Neural cell (in vitro differentiated cells): ENCODE results near the gene TMEFF2. TPM values are rescaled to one million over a fixed set of nuclear protein-coding genes. Genes with fewer than 3 reads are reported as not detected.
A peak's percentile ranks its signal among the peaks of the same experiment; 100 is the strongest.
"Not testable (repeated sequence)": the region's sequence is repeated elsewhere in the genome, so short reads cannot be mapped to it uniquely, and the experiment has no call there.

ENCODE experiments used
- H2AFZ ChIP-seq: fragments of 200-600, 300-800 bp; sonication (generic), shearing (Covaris generic); 2 replicates; pipeline ENCODE4 v1.6.0; 2014; ENCODE audit warnings: low read depth, mild to moderate bottlenecking, antibody characterized with exemption, low read length, moderate library complexity
- H3F3A ChIP-seq: fragments of 200-600 bp; shearing (Covaris generic); 2 replicates; pipeline ENCODE4 v1.6.1; 2016; ENCODE audit warnings: mild to moderate bottlenecking, moderate library complexity, mixed read lengths, antibody characterized with exemption, low read length; ENCODE audit not compliant: insufficient read depth, poor library complexity, severe bottlenecking
- H3K27ac ChIP-seq: fragments of 200-600, 300-800 bp; sonication (generic), shearing (Covaris generic); 2 replicates; pipeline ENCODE4 v1.5.1; 2014; ENCODE audit warnings: mild to moderate bottlenecking, low read length, moderate library complexity
- H3K27me3 ChIP-seq: fragments of 300-800, 200-600 bp; sonication (generic), shearing (Covaris generic); 2 replicates; pipeline ENCODE4 v1.6.0; 2014; ENCODE audit warnings: mild to moderate bottlenecking, low read depth, low read length, moderate library complexity; ENCODE audit not compliant: insufficient read depth
- H3K36me3 ChIP-seq: fragments of 300-800, 200-600 bp; sonication (generic), shearing (Covaris generic); 2 replicates; pipeline ENCODE4 v1.5.1; 2014; ENCODE audit warnings: mild to moderate bottlenecking, antibody characterized with exemption, low read length, moderate library complexity; ENCODE audit not compliant: insufficient read depth
- H3K4me2 ChIP-seq: fragments of 300-800, 200-600 bp; sonication (generic), shearing (Covaris generic); 2 replicates; pipeline ENCODE4 v1.6.0; 2014; ENCODE audit warnings: mild to moderate bottlenecking, low read length
- H3K4me3 ChIP-seq: fragments of 300-800, 200-600 bp; sonication (generic), shearing (Covaris generic); 2 replicates; pipeline ENCODE4 v1.5.1; 2014; ENCODE audit warnings: mild to moderate bottlenecking, low read length, moderate library complexity
- H3K79me2 ChIP-seq: fragments of 200-600 bp; shearing (Covaris generic); replicated peaks from 2 replicates; pipeline ENCODE4 v1.6.0; 2014; ENCODE audit warnings: mild to moderate bottlenecking, low read length, moderate library complexity; ENCODE audit not compliant: insufficient read depth
- H3K9ac ChIP-seq: fragments of 300-800, 200-600 bp; sonication (generic), shearing (Covaris generic); 2 replicates; pipeline ENCODE4 v1.6.1; 2016; ENCODE audit warnings: mild to moderate bottlenecking, low read length, mixed read lengths
- H3K9me2 ChIP-seq: fragments of 200-600 bp; shearing (Covaris generic); 2 replicates; pipeline ENCODE4 v1.6.1; 2016; ENCODE audit warnings: mild to moderate bottlenecking, low read length, mixed read lengths; ENCODE audit not compliant: insufficient read depth
- H3K9me3 ChIP-seq: fragments of 200-600, 300-800 bp; sonication (generic), shearing (Covaris generic); 2 replicates; pipeline ENCODE4 v1.6.1; 2016; ENCODE audit warnings: mild to moderate bottlenecking, mixed run types, low read length, moderate library complexity, mixed read lengths
- H4K20me1 ChIP-seq: fragments of 200-600 bp; shearing (Covaris generic); 2 replicates; pipeline ENCODE4 v1.6.1; 2016; ENCODE audit warnings: mild to moderate bottlenecking, mixed run types; ENCODE audit not compliant: insufficient read depth
- EP300 ChIP-seq: fragments of 450-650 bp; conservative IDR thresholded peaks from 2 replicates; pipeline ENCODE4 v1.6.1; 2014; ENCODE audit warnings: antibody characterized with exemption, mild to moderate bottlenecking, moderate library complexity; ENCODE audit not compliant: poor library complexity, severe bottlenecking
- EZH2 ChIP-seq: fragments of 200-600, 300-800 bp; shearing (Covaris generic), sonication (generic); IDR thresholded peaks from 2 replicates; pipeline ENCODE4 v1.6.1; 2014; ENCODE audit warnings: antibody characterized with exemption, low read length, borderline replicate concordance, mild to moderate bottlenecking; ENCODE audit not compliant: insufficient read depth, poor library complexity, severe bottlenecking
- MXI1 ChIP-seq: fragments of 450-650 bp; conservative IDR thresholded peaks from 2 replicates; pipeline ENCODE4 v1.6.1; 2014; ENCODE audit warnings: antibody characterized with exemption, mild to moderate bottlenecking; ENCODE audit not compliant: poor library complexity, severe bottlenecking
- POLR2AphosphoS5 ChIP-seq: IDR thresholded peaks from 2 replicates; pipeline ENCODE4 v1.6.1; 2012
- RAD21 ChIP-seq: fragments of 450-650 bp; conservative IDR thresholded peaks from 2 replicates; pipeline ENCODE4 v1.6.1; 2014; ENCODE audit warnings: antibody characterized with exemption, mild to moderate bottlenecking, moderate library complexity
- SMC3 ChIP-seq: fragments of 450-650 bp; conservative IDR thresholded peaks from 2 replicates; pipeline ENCODE4 v1.6.1; 2014; ENCODE audit warnings: antibody characterized with exemption, mild to moderate bottlenecking, moderate library complexity; ENCODE audit not compliant: poor library complexity
- TAF1 ChIP-seq: IDR thresholded peaks from 2 replicates; pipeline ENCODE4 v1.6.1; 2012; ENCODE audit warnings: low read depth
- polyA plus RNA-seq: library from polyadenylated mRNA; depleted of rRNA; stranded (reverse); fragments of >200 nt; gene quantifications from 2 replicates; pipeline ENCODE4 v1.2.3, GENCODE V29; 2014
- TF ChIP-seq, protein P1 (sequence below): fragments of 450-650 bp; IDR thresholded peaks from 2 replicates; pipeline ENCODE4 v1.5.1; 2014; ENCODE audit warnings: antibody characterized with exemption, mild to moderate bottlenecking, moderate library complexity; ENCODE audit not compliant: poor library complexity, severe bottlenecking
- TF ChIP-seq, protein P2 (sequence below): IDR thresholded peaks from 2 replicates; pipeline ENCODE4 v1.6.1; 2012; ENCODE audit warnings: borderline replicate concordance

TMEFF2 gene
- polyA plus RNA-seq, 1 donor from 2014 or later, result 24.6 TPM

DNA sequence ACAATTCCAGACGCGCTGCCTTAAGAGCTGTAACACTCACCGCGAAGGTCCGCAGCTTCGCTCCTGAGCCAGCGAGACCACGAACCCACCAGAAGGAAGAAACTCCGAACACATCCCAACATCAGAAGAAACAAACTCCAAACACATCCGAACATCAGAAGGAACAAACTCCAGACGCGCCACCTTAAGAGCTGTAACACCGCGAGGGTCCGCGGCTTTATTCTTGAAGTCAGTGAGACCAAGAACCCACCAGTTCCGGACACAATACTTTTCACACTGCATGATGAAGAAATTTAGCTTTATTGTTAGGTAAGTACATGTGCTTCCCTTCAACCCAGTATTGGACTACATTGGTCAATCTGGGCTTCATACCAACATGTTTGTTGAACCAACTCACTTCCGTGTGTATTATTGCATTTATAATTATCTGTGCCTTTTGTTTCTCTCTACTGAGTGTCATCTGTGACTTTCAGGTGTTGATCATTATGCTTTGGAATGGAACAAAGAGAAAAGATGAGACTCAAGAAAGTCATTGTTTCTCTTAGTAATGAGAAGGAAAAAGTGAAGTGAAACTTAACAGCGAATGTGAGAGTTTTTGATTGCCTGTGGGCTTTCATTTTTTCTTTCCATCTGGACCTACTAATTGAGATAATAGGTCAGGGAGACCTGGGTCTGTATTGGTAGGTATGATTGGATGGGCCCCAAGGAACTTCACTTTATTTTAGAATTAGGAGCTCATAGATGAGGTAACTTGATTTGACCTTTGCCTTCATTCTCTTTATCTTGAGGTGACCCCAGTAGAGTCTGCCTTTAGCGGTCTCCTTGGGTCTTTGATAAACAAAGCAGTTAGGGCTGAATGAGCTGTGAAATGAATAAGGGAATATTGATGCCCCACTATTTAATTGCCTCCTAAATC lies 271.7 kb downstream of the TMEFF2 start:
- Histone ChIP-seq H3F3A (peaks cover 3% of the 10 kb centered on the region), H3K9ac (no peak overlapping the region), H3K4me2 (no peak overlapping the region), H3K79me2 (no peaks in the 10 kb centered on the region), H3K9me2 (no peaks in the 10 kb centered on the region), H3K27ac (no peak overlapping the region), H2AFZ (no peak overlapping the region), H3K27me3 (no peaks in the 10 kb centered on the region), H4K20me1 (no peaks in the 10 kb centered on the region), H3K36me3 (no peaks in the 10 kb centered on the region), H3K4me3 (no peak overlapping the region), H3K9me3 (no peaks in the 10 kb centered on the region)
- TF ChIP-seq EZH2 (no peak), TAF1 (no peak), RAD21 (no peak), MXI1 (no peak), POLR2AphosphoS5 (no peak), EP300 (no peak)
- TF ChIP-seq, protein P1, sequence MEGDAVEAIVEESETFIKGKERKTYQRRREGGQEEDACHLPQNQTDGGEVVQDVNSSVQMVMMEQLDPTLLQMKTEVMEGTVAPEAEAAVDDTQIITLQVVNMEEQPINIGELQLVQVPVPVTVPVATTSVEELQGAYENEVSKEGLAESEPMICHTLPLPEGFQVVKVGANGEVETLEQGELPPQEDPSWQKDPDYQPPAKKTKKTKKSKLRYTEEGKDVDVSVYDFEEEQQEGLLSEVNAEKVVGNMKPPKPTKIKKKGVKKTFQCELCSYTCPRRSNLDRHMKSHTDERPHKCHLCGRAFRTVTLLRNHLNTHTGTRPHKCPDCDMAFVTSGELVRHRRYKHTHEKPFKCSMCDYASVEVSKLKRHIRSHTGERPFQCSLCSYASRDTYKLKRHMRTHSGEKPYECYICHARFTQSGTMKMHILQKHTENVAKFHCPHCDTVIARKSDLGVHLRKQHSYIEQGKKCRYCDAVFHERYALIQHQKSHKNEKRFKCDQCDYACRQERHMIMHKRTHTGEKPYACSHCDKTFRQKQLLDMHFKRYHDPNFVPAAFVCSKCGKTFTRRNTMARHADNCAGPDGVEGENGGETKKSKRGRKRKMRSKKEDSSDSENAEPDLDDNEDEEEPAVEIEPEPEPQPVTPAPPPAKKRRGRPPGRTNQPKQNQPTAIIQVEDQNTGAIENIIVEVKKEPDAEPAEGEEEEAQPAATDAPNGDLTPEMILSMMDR, result no peak

DNA sequence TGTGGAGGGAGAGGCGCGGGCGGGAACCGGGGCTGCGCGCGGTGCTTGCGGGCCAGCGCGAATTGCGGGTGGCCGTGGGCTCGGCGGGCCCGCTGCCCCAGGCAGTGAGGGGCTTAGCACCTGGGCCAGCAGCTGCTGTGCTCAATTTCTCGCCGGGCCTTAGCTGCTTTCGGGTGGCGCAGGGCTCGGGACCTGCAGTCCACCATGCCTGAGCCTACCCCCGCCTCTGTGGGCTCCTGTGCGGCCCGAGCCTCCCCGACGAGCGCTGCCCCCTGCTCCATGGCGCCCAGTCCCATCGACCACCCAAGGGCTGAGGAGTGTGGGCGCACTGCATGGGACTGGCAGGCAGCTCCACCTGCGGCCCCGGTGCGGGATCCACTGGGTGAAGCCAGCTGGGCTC lies 273.1 kb downstream of the TMEFF2 start:
- H3K9me2 ChIP-seq, H3F3A ChIP-seq, H3K36me3 ChIP-seq, H3K27ac ChIP-seq, H3K4me3 ChIP-seq, H3K9ac ChIP-seq, H3K9me3 ChIP-seq, H4K20me1 ChIP-seq, H3K4me2 ChIP-seq, H3K79me2 ChIP-seq, H3K27me3 ChIP-seq, H2AFZ ChIP-seq: not testable (repeated sequence)

DNA sequence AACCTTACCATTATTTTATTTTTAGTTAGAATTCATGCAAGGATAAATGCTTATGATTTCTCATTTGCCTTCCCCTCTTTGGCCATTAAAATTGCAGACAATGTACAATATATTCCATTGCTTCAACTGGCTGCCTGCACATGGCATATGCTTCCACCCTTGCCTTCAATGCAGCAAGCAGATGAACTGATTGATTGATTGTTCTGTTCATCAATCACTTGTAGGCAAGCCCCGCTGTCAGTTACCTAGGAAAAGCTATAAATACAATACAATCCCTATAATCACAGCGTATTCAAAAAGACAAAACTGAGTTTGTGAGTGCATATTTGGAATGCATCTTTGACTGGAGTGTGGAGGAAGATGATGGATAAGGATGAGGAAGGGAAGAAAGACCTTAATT lies 274.2 kb downstream of the TMEFF2 start:
- no peaks in the 10 kb centered on the region for H3K79me2 ChIP-seq
- no peaks in the 10 kb centered on the region for H4K20me1 ChIP-seq
- no peaks in the 10 kb centered on the region for H3K27me3 ChIP-seq
- no peaks in the 10 kb centered on the region for H3K9me2 ChIP-seq
- H3K9me3 ChIP-seq, result no peaks in the 10 kb centered on the region
- no peaks in the 10 kb centered on the region for H3K36me3 ChIP-seq
- no peak overlapping the region for H3K9ac ChIP-seq
- TF ChIP-seq SMC3 (no peak), EP300 (peak; percentile 96), POLR2AphosphoS5 (peak; percentile 61)
- TF ChIP-seq, protein P2, sequence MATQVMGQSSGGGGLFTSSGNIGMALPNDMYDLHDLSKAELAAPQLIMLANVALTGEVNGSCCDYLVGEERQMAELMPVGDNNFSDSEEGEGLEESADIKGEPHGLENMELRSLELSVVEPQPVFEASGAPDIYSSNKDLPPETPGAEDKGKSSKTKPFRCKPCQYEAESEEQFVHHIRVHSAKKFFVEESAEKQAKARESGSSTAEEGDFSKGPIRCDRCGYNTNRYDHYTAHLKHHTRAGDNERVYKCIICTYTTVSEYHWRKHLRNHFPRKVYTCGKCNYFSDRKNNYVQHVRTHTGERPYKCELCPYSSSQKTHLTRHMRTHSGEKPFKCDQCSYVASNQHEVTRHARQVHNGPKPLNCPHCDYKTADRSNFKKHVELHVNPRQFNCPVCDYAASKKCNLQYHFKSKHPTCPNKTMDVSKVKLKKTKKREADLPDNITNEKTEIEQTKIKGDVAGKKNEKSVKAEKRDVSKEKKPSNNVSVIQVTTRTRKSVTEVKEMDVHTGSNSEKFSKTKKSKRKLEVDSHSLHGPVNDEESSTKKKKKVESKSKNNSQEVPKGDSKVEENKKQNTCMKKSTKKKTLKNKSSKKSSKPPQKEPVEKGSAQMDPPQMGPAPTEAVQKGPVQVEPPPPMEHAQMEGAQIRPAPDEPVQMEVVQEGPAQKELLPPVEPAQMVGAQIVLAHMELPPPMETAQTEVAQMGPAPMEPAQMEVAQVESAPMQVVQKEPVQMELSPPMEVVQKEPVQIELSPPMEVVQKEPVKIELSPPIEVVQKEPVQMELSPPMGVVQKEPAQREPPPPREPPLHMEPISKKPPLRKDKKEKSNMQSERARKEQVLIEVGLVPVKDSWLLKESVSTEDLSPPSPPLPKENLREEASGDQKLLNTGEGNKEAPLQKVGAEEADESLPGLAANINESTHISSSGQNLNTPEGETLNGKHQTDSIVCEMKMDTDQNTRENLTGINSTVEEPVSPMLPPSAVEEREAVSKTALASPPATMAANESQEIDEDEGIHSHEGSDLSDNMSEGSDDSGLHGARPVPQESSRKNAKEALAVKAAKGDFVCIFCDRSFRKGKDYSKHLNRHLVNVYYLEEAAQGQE, result no peak
- H3K27ac ChIP-seq, result peak overlapping the region; percentile 64
- H3K4me2 ChIP-seq, result no peak overlapping the region
- no peak overlapping the region for H3K4me3 ChIP-seq
- H3F3A ChIP-seq, result peaks cover 3% of the 10 kb centered on the region
- no peak overlapping the region for H2AFZ ChIP-seq
